Liver (tissue), 9 donors: ENCODE measurements around the gene SMIM15. TPM values are rescaled to one million over a fixed set of nuclear protein-coding genes. Genes with fewer than 3 reads are reported as not detected.

Experiments
- DNase-seq: peaks from one replicate; pipeline ENCODE4 v3.0.0-alpha.2; 2017; ENCODE audit warnings: low spot score
- H3K27ac ChIP-seq, 2 donors: one replicate each; pipeline ENCODE4 v1.7.0; 2013; ENCODE audit warnings: inconsistent platforms in 2 of 2, low read length in 2 of 2, control low read depth in 1 of 2, low read depth in 1 of 2, mild to moderate bottlenecking in 1 of 2
- H3K27me3 ChIP-seq, 4 donors: one replicate each; pipeline versions ENCODE4 v1.6.1 to v1.7.0; 2013; ENCODE audit warnings: low read length in 3 of 4, inconsistent platforms in 1 of 4, mild to moderate bottlenecking in 1 of 4, moderate library complexity in 1 of 4; ENCODE audit not compliant: control insufficient read depth in 4 of 4, insufficient read depth in 4 of 4
- H3K36me3 ChIP-seq, 4 donors: one replicate each; pipeline versions ENCODE4 v1.6.1 to v1.7.0; 2013; ENCODE audit warnings: low read length in 3 of 4, mild to moderate bottlenecking in 3 of 4, low read depth in 1 of 4, moderate library complexity in 1 of 4; ENCODE audit not compliant: control insufficient read depth in 4 of 4, insufficient read depth in 3 of 4
- H3K4me1 ChIP-seq, 4 donors: one replicate each; pipeline versions ENCODE4 v1.6.1 to v1.7.0; 2013; ENCODE audit warnings: low read length in 3 of 4, mild to moderate bottlenecking in 3 of 4, moderate library complexity in 1 of 4; ENCODE audit not compliant: control insufficient read depth in 4 of 4, insufficient read depth in 4 of 4
- H3K4me3 ChIP-seq, 3 donors: one replicate each; pipeline versions ENCODE4 v1.6.1 to v1.7.0; 2013; ENCODE audit warnings: low read length in 3 of 3, control low read depth in 1 of 3, low read depth in 1 of 3, mild to moderate bottlenecking in 1 of 3
- H3K9ac ChIP-seq, 2 donors: one replicate each; pipeline ENCODE4 v1.7.0; 2013; ENCODE audit warnings: low read length in 2 of 2, mild to moderate bottlenecking in 2 of 2, moderate library complexity in 2 of 2, control low read depth in 1 of 2, low read depth in 1 of 2
- H3K9me3 ChIP-seq, 4 donors: one replicate each; pipeline versions ENCODE4 v1.6.1 to v1.7.0; 2013; ENCODE audit warnings: low read length in 3 of 4; ENCODE audit not compliant: control insufficient read depth in 4 of 4
- ATF3 ChIP-seq: IDR thresholded peaks from 2 replicates; pipeline ENCODE4 v1.6.1; 2016; ENCODE audit warnings: antibody characterized with exemption
- FOXA1 ChIP-seq: IDR thresholded peaks from 2 replicates; pipeline ENCODE4 v1.6.1; 2016; ENCODE audit warnings: antibody characterized with exemption
- FOXA2 ChIP-seq: IDR thresholded peaks from 2 replicates; pipeline ENCODE4 v1.6.1; 2016; ENCODE audit warnings: antibody characterized with exemption
- GABPA ChIP-seq, 2 donors: IDR thresholded peaks in 1 of 2; conservative IDR thresholded peaks in 1 of 2; 2 replicates each; pipeline ENCODE4 v1.6.1; 2016; ENCODE audit warnings: antibody characterized with exemption in 2 of 2, mild to moderate bottlenecking in 1 of 2, moderate library complexity in 1 of 2
- HNF4A ChIP-seq, 2 donors: conservative IDR thresholded peaks; 2 replicates each; pipeline ENCODE4 v1.6.1; 2016; ENCODE audit warnings: antibody characterized with exemption in 2 of 2, mild to moderate bottlenecking in 2 of 2
- HNF4G ChIP-seq: IDR thresholded peaks from 2 replicates; pipeline ENCODE4 v1.6.1; 2016; ENCODE audit warnings: antibody characterized with exemption
- MAX ChIP-seq: IDR thresholded peaks from 2 replicates; pipeline ENCODE4 v1.6.1; 2016; ENCODE audit warnings: antibody characterized with exemption
- NR2F2 ChIP-seq: IDR thresholded peaks from 2 replicates; pipeline ENCODE4 v1.6.1; 2016; ENCODE audit warnings: antibody characterized with exemption
- RAD21 ChIP-seq, 2 donors: IDR thresholded peaks; 2 replicates each; pipeline ENCODE4 v1.6.1; 2016; ENCODE audit warnings: antibody characterized with exemption in 2 of 2, mild to moderate bottlenecking in 2 of 2
- REST ChIP-seq: IDR thresholded peaks from 2 replicates; pipeline ENCODE4 v1.6.1; 2016; ENCODE audit warnings: antibody characterized with exemption, mild to moderate bottlenecking
- SP1 ChIP-seq: IDR thresholded peaks from 2 replicates; pipeline ENCODE4 v1.6.1; 2018; ENCODE audit warnings: antibody characterized with exemption, mild to moderate bottlenecking
- TAF1 ChIP-seq: conservative IDR thresholded peaks from 2 replicates; pipeline ENCODE4 v1.6.1; 2016; ENCODE audit warnings: antibody characterized with exemption, mild to moderate bottlenecking
- YY1 ChIP-seq: IDR thresholded peaks from 2 replicates; pipeline ENCODE4 v1.6.1; 2016; ENCODE audit warnings: antibody characterized with exemption, mild to moderate bottlenecking
- ZBTB33 ChIP-seq: IDR thresholded peaks from 2 replicates; pipeline ENCODE4 v1.6.1; 2016; ENCODE audit warnings: antibody characterized with exemption
- WGBS: extraction: QIAGEN DNeasy Blood & Tissue Kit; methylation state at CpG from one replicate; pipeline ENCODE4 v1.1.7; 2013; 5-methylcytosine and 5-hydroxymethylcytosine counted together
- polyA plus RNA-seq, 2 donors: library from polyadenylated mRNA; stranded (reverse) in 1 of 2; unstranded in 1 of 2; fragments of 200-250 nt in 1 of 2; fragments of >200 nt in 1 of 2; fragmentation: Nextera tagmentation in 1 of 2; extraction: Ambion mirVana in 1 of 2; gene quantifications; one replicate each; pipeline versions ENCODE4 v1.2.1 to v1.2.3, GENCODE V29; 2013 to 2015
- total RNA-seq, 2 donors: library from RNA; depleted of rRNA; stranded (reverse); fragments of >200 nt; gene quantifications; one replicate each; pipeline ENCODE4 v1.2.3, GENCODE V29; 2014
- donor health status: healthy.
- donor health status: healthy.
- donor health status: healthy.
- donor health status: healthy.
- donor health status: healthy.

SMIM15 gene
- total and polyA plus RNA-seq, 4 donors: 20.1 to 31.2 (median 24.4) TPM

- H3K4me3 ChIP-seq: no peak overlapping the region
- no peaks in the 10 kb centered on the region for H3K27me3 ChIP-seq
- no peak for DNase-seq
- no peak overlapping the region for H3K9ac ChIP-seq
- no peaks in the 10 kb centered on the region for H3K9me3 ChIP-seq
- no peaks in the 10 kb centered on the region for H3K4me1 ChIP-seq
- no peak for TF ChIP-seq YY1
- no peak for TF ChIP-seq NR2F2
- TF ChIP-seq ATF3: no peak
- no peak for TF ChIP-seq FOXA2
- TF ChIP-seq FOXA1: no peak
- no peak for TF ChIP-seq GABPA (IDR thresholded peaks at IDR 0.05 in 1 of 2, conservative IDR thresholded peaks at IDR 0.05 in 1 of 2)
- TF ChIP-seq SP1: no peak
- no peak for TF ChIP-seq RAD21 (IDR thresholded peaks at IDR 0.05)
- no peak for TF ChIP-seq HNF4G
- no peak for TF ChIP-seq HNF4A (conservative IDR thresholded peaks at IDR 0.05)
- no peak for TF ChIP-seq ZBTB33
- no peak for TF ChIP-seq TAF1
- no peak for TF ChIP-seq MAX
- TF ChIP-seq REST: no peak
- H3K36me3 ChIP-seq: no peaks in the 10 kb centered on the region
- no peak overlapping the region for H3K27ac ChIP-seq
- WGBS: 97% methylated on average over 4 of the region's 4 CpGs
Observed at GRCh38 chr5:61139931-61140330, 22.3 kb downstream of the SMIM15 start.

GRCh38 chr5:61139094-61139873, 23.0 kb downstream of the SMIM15 start:
- no peak for DNase-seq
- Histone ChIP-seq H3K27ac (no peak overlapping the region), H3K4me1 (no peaks in the 10 kb centered on the region), H3K27me3 (no peaks in the 10 kb centered on the region), H3K4me3 (no peak overlapping the region), H3K36me3 (no peaks in the 10 kb centered on the region), H3K9ac (no peak overlapping the region), H3K9me3 (no peaks in the 10 kb centered on the region)
- no peak for TF ChIP-seq NR2F2
- TF ChIP-seq RAD21 (IDR thresholded peaks at IDR 0.05): peak; percentile 5 to 23
- 86% methylated on average over 5 of the region's 5 CpGs for WGBS
